Heart left ventricle (tissue), 16 donors: Measurements from ENCODE around the gene SCN1B. TPM values are rescaled to one million over a fixed set of nuclear protein-coding genes. Genes with fewer than 3 reads are reported as not detected.

Experiments
- ATAC-seq, 4 donors: fragments of 200-7000 bp; cut with Tn5 transposase; one replicate each; pipeline ENCODE4 v1.9.1; 2020 to 2022; ENCODE audit warnings: moderate library complexity in 4 of 4, mild to moderate bottlenecking in 3 of 4, moderate number of reproducible peaks in 1 of 4
- DNase-seq, 5 donors: peaks; one replicate each; pipeline ENCODE4 v3.0.0-alpha.2; 2020
- H3K27ac ChIP-seq, 12 donors: fragments of 200-600 bp; sonication (generic) in 4 of 12; one replicate each; pipeline versions ENCODE4 v1.5.0 to v1.8.0; 2016 to 2022; ENCODE audit warnings: mild to moderate bottlenecking in 2 of 12
- H3K27me3 ChIP-seq, 9 donors: fragments of 200-600 bp; sonication (generic) in 2 of 9; one replicate each; pipeline versions ENCODE4 v1.5.1 to v1.8.0; 2016 to 2022; ENCODE audit warnings: mild to moderate bottlenecking in 3 of 9
- H3K36me3 ChIP-seq, 9 donors: fragments of 200-600 bp; sonication (generic) in 2 of 9; one replicate each; pipeline versions ENCODE4 v1.5.0 to v1.8.0; 2018 to 2022; ENCODE audit warnings: mild to moderate bottlenecking in 2 of 9
- H3K4me1 ChIP-seq, 12 donors: fragments of 200-600 bp; sonication (generic) in 4 of 12; one replicate each; pipeline versions ENCODE4 v1.5.0 to v1.8.0; 2016 to 2022; ENCODE audit warnings: mild to moderate bottlenecking in 3 of 12
- H3K4me3 ChIP-seq, 12 donors: fragments of 200-600 bp; sonication (generic) in 4 of 12; one replicate each; pipeline versions ENCODE4 v1.5.0 to v1.8.0; 2017 to 2022; ENCODE audit warnings: mild to moderate bottlenecking in 9 of 12, moderate library complexity in 4 of 12
- H3K9me3 ChIP-seq, 12 donors: fragments of 200-600 bp; sonication (generic) in 4 of 12; one replicate each; pipeline versions ENCODE4 v1.5.0 to v1.8.0; 2016 to 2022; ENCODE audit warnings: mild to moderate bottlenecking in 1 of 12
- CTCF ChIP-seq, 12 donors: fragments of 200-600 bp; sonication (generic) in 4 of 12; IDR thresholded peaks; one replicate each; pipeline versions ENCODE4 v1.5.0 to v1.8.0; 2018 to 2022; ENCODE audit warnings: antibody characterized with exemption in 12 of 12, mild to moderate bottlenecking in 5 of 12
- POLR2A ChIP-seq, 2 donors: fragments of 450-650 bp; IDR thresholded peaks; one replicate each; pipeline ENCODE4 v1.6.1; 2017; ENCODE audit warnings: antibody characterized with exemption in 2 of 2, mild to moderate bottlenecking in 2 of 2, moderate library complexity in 2 of 2
- WGBS, 4 donors: extraction: QIAGEN DNeasy Blood & Tissue Kit in 2 of 4; methylation state at CpG; one replicate each; pipeline versions ENCODE4 v1.1.5 to v1.1.7; 2013 to 2018; 5-methylcytosine and 5-hydroxymethylcytosine counted together
- intact Hi-C, 10 donors: fragments of 100-400 bp; cut with DNase I; formaldehyde crosslinking; loops; one replicate each; pipeline versions ENCODE4 v1.11.1 to v1.14.2; 2022
- polyA plus RNA-seq, 2 donors: library from polyadenylated mRNA; stranded (reverse); fragments of 200-250 nt; gene quantifications; one replicate each; pipeline ENCODE4 v1.2.3, GENCODE V29; 2013
- total RNA-seq, 9 donors: library from RNA; depleted of rRNA in 2 of 9; stranded (reverse); fragments of >200 nt in 2 of 9; fragmentation: NEBNext Ultra II Directional in 3 of 9; extraction: Animal tissue kit (Norgen Biotek cat#: 25700) in 3 of 9; gene quantifications; one replicate each; pipeline versions ENCODE4 v1.1.0 to v1.2.4, GENCODE V29; 2016 to 2023
- donor health status: ischemic (EF 13 %, LVEDD 7.1; RV severe dilation, severe dysfunction).
- donor health status: healthy with polysubstance abuse.
- donor health status: DM: no; HTN: yes; CAD: no.
- donor health status: DM: no; HTN: no; CAD: no.
- donor health status: ischemic (EF 25% LVEDD 6.9; RV normal size, moderate dysfunction).
- donor health status: ischemic (EF 25% LVEDD 5.7; RV mildly dilated, moderate dysfunction).
- donor health status: healthy.
- donor health status: DM: yes; HTN: yes; CAD: no.
- donor health status: ischemic (EF 35%, LVEDD 5.7; RV mildly dilated, moderate dysfunction).
- donor health status: nonischemic (EF 11% LVEDD 7.7; RV severe dilation, severe dysfunction).
- donor health status: DM: yes; HTN: yes; CAD: no.
- donor health status: PGD.
- donor health status: ischemic (EF 29% LVEDD 5.4; RV normal size, mild dysfunction).
- donor health status: nonischemic (EF 23%, LVEDD 6.1; RV moderate dilation, normal function).

The SCN1B gene
- total and polyA plus RNA-seq, 11 donors = 19.7 to 68.3 (median 32.4) TPM

- H3K36me3 ChIP-seq = peaks cover 2 to 91% (median 77%) of the 10 kb centered on the region in 9 donors
- 73 to 88% (median 84%) methylated on average over 6 of the region's 6 CpGs for WGBS, 4 donors
- no peak for ATAC-seq
These were observed 6.2 kb upstream of the SCN1B start for GRCh38 chr19:35024095-35024494.

GRCh38 chr19:35025969-35026368 is 4.3 kb upstream of the SCN1B start:
- Histone ChIP-seq H3K27ac (no peak overlapping the region), H3K4me1 (peaks cover 0 to 13% (median 6%) of the 10 kb centered on the region in 12 donors), H3K36me3 (peaks cover 0 to 73% (median 59%) of the 10 kb centered on the region in 9 donors), H3K27me3 (no peaks in the 10 kb centered on the region), H3K9me3 (no peaks in the 10 kb centered on the region), H3K4me3 (no peak overlapping the region)
- intact Hi-C loops = no loop called here
- DNase-seq (no peak), ATAC-seq (no peak)
- TF ChIP-seq CTCF (IDR thresholded peaks at IDR 0.05) (no peak), POLR2A (IDR thresholded peaks at IDR 0.05) (no peak)
- WGBS, 4 donors = 91 to 92% (median 92%) methylated on average over 15 to 21 of the region's 21 CpGs

More at GRCh38 chr19:35024095-35024494, 6.2 kb upstream of the SCN1B start:
- DNase-seq = no peak
- Histone ChIP-seq H3K27me3 (no peaks in the 10 kb centered on the region), H3K4me1 (peaks cover 0 to 5% (median 0%) of the 10 kb centered on the region in 12 donors), H3K4me3 (no peak overlapping the region), H3K27ac (no peak overlapping the region), H3K9me3 (no peaks in the 10 kb centered on the region)
- intact Hi-C loops = no loop called here
- no peak for TF ChIP-seq POLR2A (IDR thresholded peaks at IDR 0.05)
- no peak for TF ChIP-seq CTCF (IDR thresholded peaks at IDR 0.05)

- Histone ChIP-seq H3K9me3 (no peaks in the 10 kb centered on the region), H3K4me3 (no peak overlapping the region), H3K36me3 (peaks cover 0 to 68% (median 54%) of the 10 kb centered on the region in 9 donors), H3K27me3 (peaks cover 0 to 2% (median 0%) of the 10 kb centered on the region in 9 donors), H3K4me1 (peaks cover 0 to 17% (median 8%) of the 10 kb centered on the region in 12 donors), H3K27ac (no peak overlapping the region)
- ATAC-seq = no peak
- no peak for TF ChIP-seq POLR2A (IDR thresholded peaks at IDR 0.05)
- TF ChIP-seq CTCF (IDR thresholded peaks at IDR 0.05) = no peak
- intact Hi-C loops = no loop called here
- 79 to 83% (median 83%) methylated on average over 6 of the region's 6 CpGs for WGBS, 4 donors
- no peak for DNase-seq
These were observed 3.9 kb upstream of the SCN1B start for GRCh38 chr19:35026418-35026817.

GRCh38 chr19:35027009-35027408 is 3.3 kb upstream of the SCN1B start:
- H3K4me1 ChIP-seq = peaks cover 0 to 22% (median 10%) of the 10 kb centered on the region in 12 donors
- H3K4me3 ChIP-seq = no peak overlapping the region
- no peak overlapping the region for H3K27ac ChIP-seq
- H3K9me3 ChIP-seq = no peaks in the 10 kb centered on the region
- peaks cover 0 to 7% (median 0%) of the 10 kb centered on the region in 9 donors for H3K27me3 ChIP-seq
- peaks cover 0 to 62% (median 48%) of the 10 kb centered on the region in 9 donors for H3K36me3 ChIP-seq
- DNase-seq (no peak), ATAC-seq (no peak)
- no peak for TF ChIP-seq CTCF (IDR thresholded peaks at IDR 0.05)
- no peak for TF ChIP-seq POLR2A (IDR thresholded peaks at IDR 0.05)
- 90 to 93% (median 92%) methylated on average over 8 of the region's 8 CpGs for WGBS, 4 donors
- intact Hi-C loops = no loop called here
